ENCODE measurements around the gene MTRFR.

- TF ChIP-seq CTCF (IDR thresholded peaks at IDR 0.05) = no peak
- TF ChIP-seq POLR2A (IDR thresholded peaks at IDR 0.05) = no peak
Measured at GRCh38 chr12:123306200-123306599, 73.0 kb downstream of the MTRFR start.

All from adrenal gland (tissue), 5 donors.